H7 (cell line): ENCODE results near the gene STXBP3. TPM values are rescaled to one million over a fixed set of nuclear protein-coding genes. Genes with fewer than 3 reads are reported as not detected.
A peak's percentile ranks its signal among the peaks of the same experiment; 100 is the strongest.

Experiments used
- DNase-seq: peaks from one replicate; pipeline ENCODE4 v3.0.0; 2012
- H3K27me3 ChIP-seq: 2 replicates; pipeline ENCODE4 v1.6.0; 2011; ENCODE audit warnings: mild to moderate bottlenecking, low read length; ENCODE audit not compliant: control insufficient read depth, insufficient read depth
- H3K36me3 ChIP-seq: replicated peaks from 2 replicates; pipeline ENCODE4 v1.5.1; 2011; ENCODE audit warnings: low read length; ENCODE audit not compliant: control insufficient read depth, insufficient read depth
- H3K4me3 ChIP-seq: 2 replicates; pipeline ENCODE4 v1.5.1; 2011; ENCODE audit warnings: low read depth, mild to moderate bottlenecking, control low read depth, low read length, moderate library complexity; ENCODE audit not compliant: insufficient read depth
- total RNA-seq: library from RNA; depleted of rRNA; stranded (reverse); fragments of >200 nt; shearing (Covaris generic); gene quantifications from 2 replicates; pipeline ENCODE4 v1.2.3, GENCODE V29; 2014

The STXBP3 gene
- total RNA-seq, 1 experiment from 2014 or later = 31.0 TPM

DNA sequence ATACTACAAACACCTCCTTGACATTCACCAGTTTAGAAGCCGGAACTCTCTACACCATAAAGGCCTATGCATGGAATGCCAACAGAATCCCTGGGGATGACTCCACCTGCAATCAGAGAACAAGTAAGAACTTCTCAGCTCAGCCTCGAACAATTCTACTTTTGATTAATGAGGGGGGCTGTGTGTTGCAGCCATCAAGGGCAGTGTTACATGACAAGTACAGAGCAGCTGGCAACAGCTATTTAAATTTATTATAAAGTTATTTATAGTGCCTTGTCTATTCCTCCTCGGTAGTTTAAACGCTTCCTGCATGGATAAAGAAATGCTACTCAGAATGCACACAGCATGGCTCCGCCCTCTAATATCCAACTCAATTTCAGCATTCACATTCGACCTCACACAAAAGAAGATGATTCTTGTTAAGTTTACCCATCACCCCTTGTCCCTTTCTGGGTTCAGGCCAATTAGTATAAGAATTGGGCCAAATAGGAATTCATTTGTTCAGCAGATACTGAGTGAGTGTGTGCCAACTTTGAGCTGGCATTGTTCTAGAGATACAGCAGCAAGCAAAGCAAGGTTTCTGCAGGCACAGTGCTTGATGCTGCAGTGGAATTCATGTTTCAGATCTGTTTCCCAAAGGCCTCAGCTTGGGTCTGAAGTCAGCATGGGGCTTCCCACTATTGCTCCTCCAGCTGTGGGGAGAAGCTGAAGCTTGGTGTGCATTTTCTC lies 27.4 kb upstream of the STXBP3 start:
- no peak for DNase-seq

DNA sequence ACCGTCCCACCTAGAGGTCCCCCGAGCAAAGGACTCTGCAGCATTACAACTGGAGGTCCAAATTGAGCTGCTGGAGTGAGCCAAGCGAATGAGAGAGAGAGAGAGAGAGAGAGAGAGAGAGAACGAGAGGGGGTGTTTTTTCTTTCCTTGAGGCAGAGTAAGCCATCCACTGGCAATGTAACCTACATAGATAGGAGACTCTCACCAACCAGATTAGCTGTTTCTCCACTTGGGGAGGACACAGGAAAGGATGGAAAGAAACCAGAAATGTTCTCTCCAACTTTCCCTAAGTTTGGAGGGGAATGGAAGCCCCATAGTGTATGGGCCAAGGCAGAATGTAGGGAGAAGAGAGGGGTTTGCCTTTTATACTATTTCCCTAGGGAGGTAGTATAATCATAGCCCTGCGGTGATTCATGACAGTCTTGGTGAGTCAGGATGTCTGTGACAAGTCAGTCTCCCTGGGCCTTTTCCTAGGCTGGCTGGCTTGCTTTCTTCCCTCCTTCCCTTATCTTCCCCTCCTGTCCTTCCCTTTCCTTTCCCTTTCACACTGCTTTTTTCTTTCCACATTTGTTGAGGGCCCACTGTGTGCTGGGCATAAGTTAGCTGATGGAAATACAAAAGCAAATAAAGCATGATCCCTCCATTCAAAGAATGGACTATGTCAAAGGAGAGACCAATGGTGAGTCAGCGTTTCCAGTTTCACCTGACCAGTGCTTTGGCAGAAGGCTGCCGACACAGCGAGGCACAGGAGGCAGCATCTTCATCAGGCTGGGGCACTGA lies 26.6 kb upstream of the STXBP3 start:
- no peak for DNase-seq

More for the DNA sequence above, 27.4 kb upstream of the STXBP3 start:
- Histone ChIP-seq H3K36me3 (no peaks in the 10 kb centered on the region), H3K27me3 (no peaks in the 10 kb centered on the region), H3K4me3 (no peak overlapping the region)

DNA sequence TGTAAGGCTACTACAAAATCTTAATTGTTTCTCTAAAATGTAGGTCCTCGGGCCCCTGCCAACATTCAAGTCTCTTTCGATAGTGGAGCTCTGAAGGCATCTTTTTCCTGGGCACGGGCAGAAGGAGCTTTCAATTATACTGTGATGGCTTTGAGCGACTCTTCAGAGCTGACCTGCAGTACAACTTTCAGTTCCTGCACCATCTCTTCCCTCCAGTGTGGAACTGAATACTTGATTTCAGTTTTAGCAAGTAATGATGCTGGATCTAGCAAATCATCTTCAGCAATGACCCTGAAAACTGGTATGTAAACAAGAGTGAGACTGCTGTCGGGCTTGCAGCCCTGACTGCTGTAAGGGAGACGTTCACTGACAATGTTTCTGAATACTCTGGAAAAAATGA lies 24.2 kb upstream of the STXBP3 start:
- no peak for DNase-seq
- no peaks in the 10 kb centered on the region for H3K27me3 ChIP-seq
- H3K36me3 ChIP-seq = no peaks in the 10 kb centered on the region
- no peak overlapping the region for H3K4me3 ChIP-seq

More for the DNA sequence above, 26.6 kb upstream of the STXBP3 start:
- Histone ChIP-seq H3K27me3 (no peaks in the 10 kb centered on the region), H3K4me3 (no peak overlapping the region), H3K36me3 (no peaks in the 10 kb centered on the region)

DNA sequence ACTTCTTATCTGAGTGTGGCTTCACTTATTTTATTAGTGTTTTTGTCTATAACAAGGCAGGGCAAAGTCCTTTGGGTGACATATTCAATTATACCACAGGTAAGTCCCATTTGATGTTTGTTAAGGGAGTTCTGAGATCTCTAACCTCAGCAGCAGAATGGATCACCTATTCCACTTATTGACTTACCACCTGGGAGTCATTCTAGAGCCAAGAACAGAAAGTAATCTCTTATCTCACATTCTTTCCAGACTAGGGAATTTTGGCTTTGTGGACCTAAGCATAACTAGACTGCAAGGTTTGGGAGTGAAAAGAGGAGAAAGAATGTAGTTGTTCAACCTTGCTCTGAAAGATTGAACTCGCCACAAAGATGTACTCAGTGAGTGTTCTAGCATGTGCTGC lies 20.6 kb upstream of the STXBP3 start:
- Histone ChIP-seq H3K36me3 (no peaks in the 10 kb centered on the region), H3K4me3 (no peak overlapping the region), H3K27me3 (no peaks in the 10 kb centered on the region; the same call in 1 of the 2 replicates)
- DNase-seq = no peak

GRCh38 chr1:108728327-108728923 lies 18.0 kb upstream of the STXBP3 start:
- no peaks in the 10 kb centered on the region for H3K36me3 ChIP-seq
- DNase-seq = no peak
- H3K27me3 ChIP-seq = no peaks in the 10 kb centered on the region; the same call in 1 of the 2 replicates
- no peak overlapping the region for H3K4me3 ChIP-seq

GRCh38 chr1:108729481-108729880 lies 17.0 kb upstream of the STXBP3 start:
- Histone ChIP-seq H3K36me3 (no peaks in the 10 kb centered on the region), H3K4me3 (no peak overlapping the region), H3K27me3 (no peaks in the 10 kb centered on the region; the same call in 1 of the 2 replicates)
- DNase-seq = no peak

GRCh38 chr1:108732398-108732797 lies 14.1 kb upstream of the STXBP3 start:
- Histone ChIP-seq H3K36me3 (no peaks in the 10 kb centered on the region), H3K4me3 (no peak overlapping the region), H3K27me3 (no peaks in the 10 kb centered on the region; the same call in 1 of the 2 replicates)
- DNase-seq = no peak

- no peaks in the 10 kb centered on the region for H3K36me3 ChIP-seq
- no peaks in the 10 kb centered on the region for H3K27me3 ChIP-seq
- H3K4me3 ChIP-seq = no peak overlapping the region
- no peak for DNase-seq
Measured at GRCh38 chr1:108734171-108734865, 12.2 kb upstream of the STXBP3 start.

DNA sequence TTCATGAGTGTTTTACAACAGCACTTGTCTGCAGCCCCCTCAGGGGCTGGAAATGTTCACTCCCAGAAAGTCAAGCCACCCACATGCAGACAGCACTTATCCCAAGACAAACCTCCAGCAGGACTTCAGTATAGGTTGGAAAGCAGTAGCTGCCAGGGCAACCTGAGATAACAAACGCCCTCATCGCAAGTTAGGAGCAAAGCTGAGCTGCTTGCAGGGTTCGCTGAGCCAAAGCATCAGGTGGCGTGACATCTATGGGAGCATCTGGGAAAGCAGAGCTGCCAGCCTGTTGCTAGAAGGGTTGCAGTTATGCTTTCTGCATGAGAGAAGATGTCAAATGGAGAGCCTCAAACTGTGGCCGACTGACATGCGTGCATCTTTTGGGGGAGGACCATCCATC lies 4.2 kb upstream of the STXBP3 start:
- DNase-seq = no peak
- Histone ChIP-seq H3K27me3 (peaks cover 3% of the 10 kb centered on the region; the same call in 1 of the 2 replicates), H3K4me3 (no peak overlapping the region), H3K36me3 (no peaks in the 10 kb centered on the region)

GRCh38 chr1:108745980-108746381 lies 493 bp upstream of the STXBP3 start:
- no peak for DNase-seq
- Histone ChIP-seq H3K27me3 (peaks cover 3% of the 10 kb centered on the region; the same call in 1 of the 2 replicates), H3K4me3 (peak overlapping the region; percentile 99), H3K36me3 (no peaks in the 10 kb centered on the region)

- DNase-seq = peak; percentile 68
- peaks cover 3% of the 10 kb centered on the region; the same call in 1 of the 2 replicates for H3K27me3 ChIP-seq
- no peaks in the 10 kb centered on the region for H3K36me3 ChIP-seq
- peak overlapping the region; percentile 99 for H3K4me3 ChIP-seq
Measured at GRCh38 chr1:108747171-108747850, 837 bp downstream of the STXBP3 start.

GRCh38 chr1:108747898-108748297 lies 1.4 kb downstream of the STXBP3 start:
- H3K36me3 ChIP-seq = no peaks in the 10 kb centered on the region
- peaks cover 3% of the 10 kb centered on the region; the same call in 1 of the 2 replicates for H3K27me3 ChIP-seq
- no peak for DNase-seq
- H3K4me3 ChIP-seq = no peak overlapping the region

DNA sequence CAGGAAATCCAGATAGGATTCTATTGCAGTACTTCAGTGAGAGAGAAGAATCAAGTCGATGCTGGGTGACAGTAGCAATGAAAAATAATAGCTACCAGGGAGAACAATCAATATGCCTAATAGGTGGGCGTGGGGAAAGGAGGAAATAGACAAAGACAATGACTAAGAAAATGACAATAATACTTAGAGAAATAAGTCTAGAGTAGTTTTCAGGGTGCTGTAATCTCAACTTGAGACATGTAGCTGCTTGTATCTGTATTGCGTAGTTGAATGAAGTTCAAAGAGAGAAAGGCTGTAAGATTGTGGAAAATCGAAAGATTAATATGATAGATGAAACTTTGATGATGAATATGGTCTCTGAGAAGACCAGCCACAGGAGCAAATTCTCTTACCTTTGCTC lies 2.6 kb downstream of the STXBP3 start:
- no peak overlapping the region for H3K4me3 ChIP-seq
- no peaks in the 10 kb centered on the region; the same call in 1 of the 2 replicates for H3K36me3 ChIP-seq
- no peak for DNase-seq
- H3K27me3 ChIP-seq = peaks cover 3% of the 10 kb centered on the region; the same call in 1 of the 2 replicates
